Activated gamma-delta T cell (primary cell): Measurements from ENCODE around the gene TRPV2.

Source experiments
- DNase-seq: peaks from one replicate; lab custom pipeline; 2025; lab: John Stamatoyannopoulos, UW

TRPV2 gene

GRCh38 chr17:16406742-16407674 is 8.4 kb upstream of the TRPV2 start:
- DNase-seq = no peak

- no peak for DNase-seq
These were observed 7.3 kb upstream of the TRPV2 start for GRCh38 chr17:16407911-16408588.

GRCh38 chr17:16417399-16417798 is 2.0 kb downstream of the TRPV2 start:
- DNase-seq = no peak

GRCh38 chr17:16417896-16418684 is 2.7 kb downstream of the TRPV2 start:
- DNase-seq = no peak

- DNase-seq = no peak
These were observed 3.3 kb downstream of the TRPV2 start for GRCh38 chr17:16418685-16419068.

- no peak for DNase-seq
These were observed 3.9 kb downstream of the TRPV2 start for GRCh38 chr17:16419074-16419928.

GRCh38 chr17:16419929-16420271 is 4.5 kb downstream of the TRPV2 start:
- no peak for DNase-seq

- no peak for DNase-seq
These were observed 7.0 kb downstream of the TRPV2 start for GRCh38 chr17:16422416-16422815.

- DNase-seq = no peak
These were observed 8.0 kb downstream of the TRPV2 start for GRCh38 chr17:16423226-16423872.

- no peak for DNase-seq
These were observed 9.8 kb downstream of the TRPV2 start for GRCh38 chr17:16425202-16425601.

GRCh38 chr17:16425698-16426659 is 10.6 kb downstream of the TRPV2 start:
- DNase-seq = no peak

GRCh38 chr17:16427020-16427419 is 11.6 kb downstream of the TRPV2 start:
- DNase-seq = no peak

GRCh38 chr17:16428098-16428882 is 12.9 kb downstream of the TRPV2 start:
- no peak for DNase-seq

GRCh38 chr17:16429083-16429482 is 13.7 kb downstream of the TRPV2 start:
- DNase-seq = no peak

GRCh38 chr17:16430650-16431049 is 15.3 kb downstream of the TRPV2 start:
- DNase-seq = no peak

- no peak for DNase-seq
These were observed 16.6 kb downstream of the TRPV2 start for GRCh38 chr17:16432017-16432416.

GRCh38 chr17:16433514-16433913 is 18.1 kb downstream of the TRPV2 start:
- DNase-seq = no peak

GRCh38 chr17:16434662-16435061 is 19.3 kb downstream of the TRPV2 start:
- DNase-seq = no peak
